Neural cell (in vitro differentiated cells): ENCODE measurements around the gene MDM4. TPM values are rescaled to one million over a fixed set of nuclear protein-coding genes. Genes with fewer than 3 reads are reported as not detected.

ENCODE experiments used
- H2AFZ ChIP-seq: fragments of 200-600, 300-800 bp; sonication (generic), shearing (Covaris generic); 2 replicates; pipeline ENCODE4 v1.6.0; 2014; ENCODE audit warnings: low read depth, mild to moderate bottlenecking, antibody characterized with exemption, low read length, moderate library complexity
- H3F3A ChIP-seq: fragments of 200-600 bp; shearing (Covaris generic); 2 replicates; pipeline ENCODE4 v1.6.1; 2016; ENCODE audit warnings: mild to moderate bottlenecking, moderate library complexity, mixed read lengths, antibody characterized with exemption, low read length; ENCODE audit not compliant: insufficient read depth, poor library complexity, severe bottlenecking
- H3K27ac ChIP-seq: fragments of 200-600, 300-800 bp; sonication (generic), shearing (Covaris generic); 2 replicates; pipeline ENCODE4 v1.5.1; 2014; ENCODE audit warnings: mild to moderate bottlenecking, low read length, moderate library complexity
- H3K27me3 ChIP-seq: fragments of 300-800, 200-600 bp; sonication (generic), shearing (Covaris generic); 2 replicates; pipeline ENCODE4 v1.6.0; 2014; ENCODE audit warnings: mild to moderate bottlenecking, low read depth, low read length, moderate library complexity; ENCODE audit not compliant: insufficient read depth
- H3K36me3 ChIP-seq: fragments of 300-800, 200-600 bp; sonication (generic), shearing (Covaris generic); 2 replicates; pipeline ENCODE4 v1.5.1; 2014; ENCODE audit warnings: mild to moderate bottlenecking, antibody characterized with exemption, low read length, moderate library complexity; ENCODE audit not compliant: insufficient read depth
- H3K4me2 ChIP-seq: fragments of 300-800, 200-600 bp; sonication (generic), shearing (Covaris generic); 2 replicates; pipeline ENCODE4 v1.6.0; 2014; ENCODE audit warnings: mild to moderate bottlenecking, low read length
- H3K4me3 ChIP-seq: fragments of 300-800, 200-600 bp; sonication (generic), shearing (Covaris generic); 2 replicates; pipeline ENCODE4 v1.5.1; 2014; ENCODE audit warnings: mild to moderate bottlenecking, low read length, moderate library complexity
- H3K79me2 ChIP-seq: fragments of 200-600 bp; shearing (Covaris generic); replicated peaks from 2 replicates; pipeline ENCODE4 v1.6.0; 2014; ENCODE audit warnings: mild to moderate bottlenecking, low read length, moderate library complexity; ENCODE audit not compliant: insufficient read depth
- H3K9ac ChIP-seq: fragments of 300-800, 200-600 bp; sonication (generic), shearing (Covaris generic); 2 replicates; pipeline ENCODE4 v1.6.1; 2016; ENCODE audit warnings: mild to moderate bottlenecking, low read length, mixed read lengths
- H3K9me2 ChIP-seq: fragments of 200-600 bp; shearing (Covaris generic); 2 replicates; pipeline ENCODE4 v1.6.1; 2016; ENCODE audit warnings: mild to moderate bottlenecking, low read length, mixed read lengths; ENCODE audit not compliant: insufficient read depth
- H3K9me3 ChIP-seq: fragments of 200-600, 300-800 bp; sonication (generic), shearing (Covaris generic); 2 replicates; pipeline ENCODE4 v1.6.1; 2016; ENCODE audit warnings: mild to moderate bottlenecking, mixed run types, low read length, moderate library complexity, mixed read lengths
- H4K20me1 ChIP-seq: fragments of 200-600 bp; shearing (Covaris generic); 2 replicates; pipeline ENCODE4 v1.6.1; 2016; ENCODE audit warnings: mild to moderate bottlenecking, mixed run types; ENCODE audit not compliant: insufficient read depth
- EP300 ChIP-seq: fragments of 450-650 bp; conservative IDR thresholded peaks from 2 replicates; pipeline ENCODE4 v1.6.1; 2014; ENCODE audit warnings: antibody characterized with exemption, mild to moderate bottlenecking, moderate library complexity; ENCODE audit not compliant: poor library complexity, severe bottlenecking
- EZH2 ChIP-seq: fragments of 200-600, 300-800 bp; shearing (Covaris generic), sonication (generic); IDR thresholded peaks from 2 replicates; pipeline ENCODE4 v1.6.1; 2014; ENCODE audit warnings: antibody characterized with exemption, low read length, borderline replicate concordance, mild to moderate bottlenecking; ENCODE audit not compliant: insufficient read depth, poor library complexity, severe bottlenecking
- MXI1 ChIP-seq: fragments of 450-650 bp; conservative IDR thresholded peaks from 2 replicates; pipeline ENCODE4 v1.6.1; 2014; ENCODE audit warnings: antibody characterized with exemption, mild to moderate bottlenecking; ENCODE audit not compliant: poor library complexity, severe bottlenecking
- POLR2AphosphoS5 ChIP-seq: IDR thresholded peaks from 2 replicates; pipeline ENCODE4 v1.6.1; 2012
- RAD21 ChIP-seq: fragments of 450-650 bp; conservative IDR thresholded peaks from 2 replicates; pipeline ENCODE4 v1.6.1; 2014; ENCODE audit warnings: antibody characterized with exemption, mild to moderate bottlenecking, moderate library complexity
- SMC3 ChIP-seq: fragments of 450-650 bp; conservative IDR thresholded peaks from 2 replicates; pipeline ENCODE4 v1.6.1; 2014; ENCODE audit warnings: antibody characterized with exemption, mild to moderate bottlenecking, moderate library complexity; ENCODE audit not compliant: poor library complexity
- TAF1 ChIP-seq: IDR thresholded peaks from 2 replicates; pipeline ENCODE4 v1.6.1; 2012; ENCODE audit warnings: low read depth
- polyA plus RNA-seq: library from polyadenylated mRNA; depleted of rRNA; stranded (reverse); fragments of >200 nt; gene quantifications from 2 replicates; pipeline ENCODE4 v1.2.3, GENCODE V29; 2014
- TF ChIP-seq, protein P1 (sequence below): fragments of 450-650 bp; IDR thresholded peaks from 2 replicates; pipeline ENCODE4 v1.5.1; 2014; ENCODE audit warnings: antibody characterized with exemption, mild to moderate bottlenecking, moderate library complexity; ENCODE audit not compliant: poor library complexity, severe bottlenecking
- TF ChIP-seq, protein P2 (sequence below): IDR thresholded peaks from 2 replicates; pipeline ENCODE4 v1.6.1; 2012; ENCODE audit warnings: borderline replicate concordance

Gene MDM4
- polyA plus RNA-seq, 1 donor from 2014 or later, result 36.8 TPM

DNA sequence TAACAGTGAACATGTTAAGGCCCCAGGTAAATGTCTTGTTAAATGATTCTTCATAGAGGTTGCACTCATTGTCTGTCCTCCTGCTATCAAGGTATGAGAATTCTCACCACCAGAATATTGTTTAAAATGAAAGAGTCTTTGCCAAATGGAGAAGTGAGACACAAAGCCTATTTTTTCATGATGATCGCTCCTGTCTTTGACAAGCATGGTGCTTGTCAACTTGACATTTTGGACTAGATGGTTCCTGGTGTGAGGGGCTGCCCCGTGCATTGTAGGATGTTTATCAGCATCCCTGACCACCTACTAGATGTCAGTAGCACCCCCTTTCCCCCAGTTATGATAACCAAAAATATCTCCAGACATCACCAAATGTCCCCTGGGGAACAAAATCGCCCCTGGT, 65.6 kb downstream of the MDM4 start:
- TF ChIP-seq SMC3, result no peak
- no peak for TF ChIP-seq POLR2AphosphoS5
- TF ChIP-seq TAF1, result no peak
- TF ChIP-seq RAD21, result no peak
- no peak for TF ChIP-seq MXI1
- TF ChIP-seq, protein P1, sequence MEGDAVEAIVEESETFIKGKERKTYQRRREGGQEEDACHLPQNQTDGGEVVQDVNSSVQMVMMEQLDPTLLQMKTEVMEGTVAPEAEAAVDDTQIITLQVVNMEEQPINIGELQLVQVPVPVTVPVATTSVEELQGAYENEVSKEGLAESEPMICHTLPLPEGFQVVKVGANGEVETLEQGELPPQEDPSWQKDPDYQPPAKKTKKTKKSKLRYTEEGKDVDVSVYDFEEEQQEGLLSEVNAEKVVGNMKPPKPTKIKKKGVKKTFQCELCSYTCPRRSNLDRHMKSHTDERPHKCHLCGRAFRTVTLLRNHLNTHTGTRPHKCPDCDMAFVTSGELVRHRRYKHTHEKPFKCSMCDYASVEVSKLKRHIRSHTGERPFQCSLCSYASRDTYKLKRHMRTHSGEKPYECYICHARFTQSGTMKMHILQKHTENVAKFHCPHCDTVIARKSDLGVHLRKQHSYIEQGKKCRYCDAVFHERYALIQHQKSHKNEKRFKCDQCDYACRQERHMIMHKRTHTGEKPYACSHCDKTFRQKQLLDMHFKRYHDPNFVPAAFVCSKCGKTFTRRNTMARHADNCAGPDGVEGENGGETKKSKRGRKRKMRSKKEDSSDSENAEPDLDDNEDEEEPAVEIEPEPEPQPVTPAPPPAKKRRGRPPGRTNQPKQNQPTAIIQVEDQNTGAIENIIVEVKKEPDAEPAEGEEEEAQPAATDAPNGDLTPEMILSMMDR, result no peak
- Histone ChIP-seq H4K20me1 (no peaks in the 10 kb centered on the region), H3K9ac (no peak overlapping the region), H3K4me2 (no peak overlapping the region), H3K27ac (no peak overlapping the region), H3K9me2 (no peaks in the 10 kb centered on the region), H3K27me3 (no peaks in the 10 kb centered on the region), H2AFZ (no peak overlapping the region), H3K9me3 (no peaks in the 10 kb centered on the region), H3F3A (no peaks in the 10 kb centered on the region), H3K4me3 (no peak overlapping the region), H3K36me3 (no peaks in the 10 kb centered on the region), H3K79me2 (no peaks in the 10 kb centered on the region)

- H3K36me3 ChIP-seq, result no peaks in the 10 kb centered on the region
- no peak overlapping the region for H3K27ac ChIP-seq
- H3K9me2 ChIP-seq, result no peaks in the 10 kb centered on the region
- H3F3A ChIP-seq, result no peaks in the 10 kb centered on the region
- no peak overlapping the region for H3K9ac ChIP-seq
- H3K79me2 ChIP-seq, result no peaks in the 10 kb centered on the region
- no peak overlapping the region for H3K4me3 ChIP-seq
- no peaks in the 10 kb centered on the region for H3K27me3 ChIP-seq
- H3K9me3 ChIP-seq, result no peaks in the 10 kb centered on the region
- TF ChIP-seq POLR2AphosphoS5 (no peak), TAF1 (no peak), EZH2 (no peak), EP300 (no peak), RAD21 (no peak), MXI1 (no peak), SMC3 (no peak)
- TF ChIP-seq, protein P2, sequence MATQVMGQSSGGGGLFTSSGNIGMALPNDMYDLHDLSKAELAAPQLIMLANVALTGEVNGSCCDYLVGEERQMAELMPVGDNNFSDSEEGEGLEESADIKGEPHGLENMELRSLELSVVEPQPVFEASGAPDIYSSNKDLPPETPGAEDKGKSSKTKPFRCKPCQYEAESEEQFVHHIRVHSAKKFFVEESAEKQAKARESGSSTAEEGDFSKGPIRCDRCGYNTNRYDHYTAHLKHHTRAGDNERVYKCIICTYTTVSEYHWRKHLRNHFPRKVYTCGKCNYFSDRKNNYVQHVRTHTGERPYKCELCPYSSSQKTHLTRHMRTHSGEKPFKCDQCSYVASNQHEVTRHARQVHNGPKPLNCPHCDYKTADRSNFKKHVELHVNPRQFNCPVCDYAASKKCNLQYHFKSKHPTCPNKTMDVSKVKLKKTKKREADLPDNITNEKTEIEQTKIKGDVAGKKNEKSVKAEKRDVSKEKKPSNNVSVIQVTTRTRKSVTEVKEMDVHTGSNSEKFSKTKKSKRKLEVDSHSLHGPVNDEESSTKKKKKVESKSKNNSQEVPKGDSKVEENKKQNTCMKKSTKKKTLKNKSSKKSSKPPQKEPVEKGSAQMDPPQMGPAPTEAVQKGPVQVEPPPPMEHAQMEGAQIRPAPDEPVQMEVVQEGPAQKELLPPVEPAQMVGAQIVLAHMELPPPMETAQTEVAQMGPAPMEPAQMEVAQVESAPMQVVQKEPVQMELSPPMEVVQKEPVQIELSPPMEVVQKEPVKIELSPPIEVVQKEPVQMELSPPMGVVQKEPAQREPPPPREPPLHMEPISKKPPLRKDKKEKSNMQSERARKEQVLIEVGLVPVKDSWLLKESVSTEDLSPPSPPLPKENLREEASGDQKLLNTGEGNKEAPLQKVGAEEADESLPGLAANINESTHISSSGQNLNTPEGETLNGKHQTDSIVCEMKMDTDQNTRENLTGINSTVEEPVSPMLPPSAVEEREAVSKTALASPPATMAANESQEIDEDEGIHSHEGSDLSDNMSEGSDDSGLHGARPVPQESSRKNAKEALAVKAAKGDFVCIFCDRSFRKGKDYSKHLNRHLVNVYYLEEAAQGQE, result no peak
- TF ChIP-seq, protein P1, result no peak
- H3K4me2 ChIP-seq, result no peak overlapping the region
- no peaks in the 10 kb centered on the region for H4K20me1 ChIP-seq
- H2AFZ ChIP-seq, result no peak overlapping the region
Observed at GRCh38 chr1:204583909-204584632, 67.9 kb downstream of the MDM4 start.
